ENCODE data around the gene PPARGC1A. TPM values are rescaled to one million over a fixed set of nuclear protein-coding genes. Genes with fewer than 3 reads are reported as not detected.

PPARGC1A gene
- total and polyA plus RNA-seq, 2 of the 13 experiments (the other 11 are each of a cell fraction or from before 2014, with no cell fraction given): 20.7 to 37.3 TPM

GRCh38 chr4:23819041-23819511, 70.8 kb downstream of the PPARGC1A start (continued):
- TF ChIP-seq ZNF552 (CRISPR knock-in tag; IDR thresholded peaks at IDR 0.05; ENCODE audit: borderline replicate concordance): no peak

- Histone ChIP-seq H2AFZ (ENCODE audit: low read length) (no peak overlapping the region), H4K20me1 (ENCODE audit: insufficient read depth, low read length) (no peaks in the 10 kb centered on the region), H3K79me2 (ENCODE audit: insufficient read depth, low read length) (no peaks in the 10 kb centered on the region), H3K4me2 (ENCODE audit: low read depth, low read length) (no peak overlapping the region), H3K27me3 (ENCODE audit: control insufficient read depth in 1 of 2, insufficient read depth in 2 of 2, low read length in 2 of 2) (no peaks in the 10 kb centered on the region), H3K27ac (ENCODE audit: extremely low read length, insufficient read depth, low read length) (no peak overlapping the region), H3K36me3 (replicated peaks in 1 of 2; ENCODE audit: control insufficient read depth in 1 of 2, insufficient read depth in 2 of 2, low read length in 2 of 2) (peaks cover 5 to 69% of the 10 kb centered on the region in 2 experiments), H3K4me3 (replicated peaks in 1 of 3; ENCODE audit: insufficient read depth in 1 of 3, low read depth in 2 of 3, low read length in 3 of 3) (no peak overlapping the region), H3K4me1 (ENCODE audit: insufficient read depth, low read length) (no peaks in the 10 kb centered on the region), H3K9ac (ENCODE audit: insufficient read depth, low read depth, low read length) (no peak overlapping the region), H3K9me3 (ENCODE audit: low read length) (no peaks in the 10 kb centered on the region)
- ChIA-PET POLR2A (no interaction called here), CTCF (ENCODE audit: low intra/inter-chr PET ratio, low total read pairs) (no interaction called here)
- ATAC-seq (no peak), DNase-seq (ENCODE audit: low spot score) (no peak), FAIRE-seq (no peak)
- in situ Hi-C loops (cut with HindIII; ENCODE audit: extremely low pct_ligation_motif_present, low pct_unique_long_range_greater_than_20kb): no loop called here
- intact Hi-C loops (cut with micrococcal nuclease; ENCODE audit: unreplicated experiment): no loop called here
- BruUV-seq (replicated peaks): no TSS peak
- 92% methylated on average over 7 of the region's 7 CpGs for WGBS (ENCODE audit: low lambda C conversion rate)
- TF ChIP-seq ZNF18 (CRISPR knock-in tag; IDR thresholded peaks at IDR 0.05; ENCODE audit: insufficient replicate concordance) (no peak), HOXA7 (CRISPR knock-in tag; IDR thresholded peaks at IDR 0.05) (no peak), PHB2 (IDR thresholded peaks at IDR 0.05; ENCODE audit: partially characterized antibody) (no peak), ZNF431 (CRISPR knock-in tag; IDR thresholded peaks at IDR 0.05; ENCODE audit: borderline replicate concordance, low read depth) (no peak), ZBED4 (CRISPR knock-in tag; IDR thresholded peaks at IDR 0.05; ENCODE audit: borderline replicate concordance) (no peak), ARID5B (CRISPR knock-in tag; IDR thresholded peaks at IDR 0.05) (no peak), ZNF710 (CRISPR knock-in tag; IDR thresholded peaks at IDR 0.05; ENCODE audit: borderline replicate concordance) (no peak), RNF2 (conservative IDR thresholded peaks at IDR 0.05; ENCODE audit: low read depth) (no peak)
These were observed 71.6 kb downstream of the PPARGC1A start for GRCh38 chr4:23818097-23818885.

Measured in HepG2 (cell line).